GM13976 (cell line): ENCODE data around the gene PHLDA1.

Experiments
- DNase-seq: peaks from one replicate; pipeline ENCODE4 v3.0.0; 2012; ENCODE audit warnings: low spot score
- CTCF ChIP-seq: IDR thresholded peaks from 2 replicates; pipeline ENCODE4 v1.5.1; 2012; ENCODE audit warnings: borderline replicate concordance, mild to moderate bottlenecking; ENCODE audit not compliant: insufficient read depth; ENCODE audit errors: extremely low read depth, missing control alignments, control extremely low read depth
- in situ Hi-C: fragments of 300-500 bp; cut with MboI; formaldehyde crosslinking; loops from one replicate; pipeline ENCODE4 v1.12.0; 2022; ENCODE audit warnings: low sequenced_read_pairs, mixed read lengths, inconsistent platforms; ENCODE audit not compliant: unreplicated experiment

The PHLDA1 gene

GRCh38 chr12:76031414-76032042 lies at the start of gene PHLDA1:
PHLDA1 (minus strand) TSS chr12:76031776.
- in situ Hi-C loops = loop anchor here (25.0 kb wide), 1 partner anchor 694 kb away; the partner anchor contains the start of genes CAPS2 and GLIPR1L1
- TF ChIP-seq CTCF = peak; percentile 60
- DNase-seq = peak; percentile 94

- DNase-seq = no peak
- in situ Hi-C loops = loop anchor here (25.0 kb wide), 2 partner anchors 256 to 706 kb away; partner anchors contain the start of gene BBS10
- no peak for TF ChIP-seq CTCF
These were observed 49.3 kb upstream of the PHLDA1 start for GRCh38 chr12:76080729-76081415.

GRCh38 chr12:76080017-76080728 lies 48.6 kb upstream of the PHLDA1 start:
- TF ChIP-seq CTCF = no peak
- in situ Hi-C loops = loop anchor here (25.0 kb wide), 2 partner anchors 257 to 707 kb away; partner anchors contain the start of gene BBS10
- no peak for DNase-seq

- in situ Hi-C loops = loop anchor here (25.0 kb wide), 2 partner anchors 259 to 709 kb away; partner anchors contain the start of gene BBS10
- TF ChIP-seq CTCF = no peak
- DNase-seq = no peak
These were observed 47.2 kb upstream of the PHLDA1 start for GRCh38 chr12:76078748-76079147.

- DNase-seq = no peak
- in situ Hi-C loops = loop anchor here (25.0 kb wide), 2 partner anchors 262 to 712 kb away; partner anchors contain the start of gene BBS10
- TF ChIP-seq CTCF = no peak
These were observed 43.9 kb upstream of the PHLDA1 start for GRCh38 chr12:76075448-76075847.

- DNase-seq = no peak
- in situ Hi-C loops = loop anchor here (25.0 kb wide), 3 partner anchors 262 to 712 kb away; partner anchors contain the start of gene BBS10
- no peak for TF ChIP-seq CTCF
These were observed 43.2 kb upstream of the PHLDA1 start for GRCh38 chr12:76074701-76075336.
